ENCODE results near the gene SUSD6. TPM values are rescaled to one million over a fixed set of nuclear protein-coding genes. Genes with fewer than 3 reads are reported as not detected.

The SUSD6 gene
- total RNA-seq, 1 donor from 2014 or later, result 21.4 TPM

- DNase-seq (peak; percentile 58), ATAC-seq (no peak)
- intact Hi-C loops (cut with micrococcal nuclease), result loop anchor here (10.0 kb wide), 1 partner anchor 48 kb away; the partner anchor contains the start of gene SUSD6
Observed at GRCh38 chr14:69663300-69663643, 51.9 kb downstream of the SUSD6 start.

GRCh38 chr14:69664265-69664664 lies 52.9 kb downstream of the SUSD6 start:
- intact Hi-C loops (cut with micrococcal nuclease), result loop anchor here (10.0 kb wide), 1 partner anchor 49 kb away; the partner anchor contains the start of gene SUSD6
- DNase-seq (no peak), ATAC-seq (peak; percentile 10)

GRCh38 chr14:69664865-69665526 lies 53.6 kb downstream of the SUSD6 start:
- intact Hi-C loops (cut with micrococcal nuclease), result loop anchor here (10.0 kb wide), 1 partner anchor 50 kb away; the partner anchor contains the start of gene SUSD6
- ATAC-seq, result peak; percentile 89
- peak; percentile 56 for DNase-seq

- no peak for DNase-seq
- ATAC-seq, result peak; percentile 2
- intact Hi-C loops (cut with micrococcal nuclease), result loop anchor here (10.0 kb wide), 1 partner anchor 51 kb away; the partner anchor contains the start of gene SUSD6
Observed at GRCh38 chr14:69665631-69666030, 54.2 kb downstream of the SUSD6 start.

GRCh38 chr14:69666112-69666511 lies 54.7 kb downstream of the SUSD6 start:
- intact Hi-C loops (cut with micrococcal nuclease), result loop anchor here (10.0 kb wide), 1 partner anchor 51 kb away; the partner anchor contains the start of gene SUSD6
- ATAC-seq (no peak), DNase-seq (no peak)

GRCh38 chr14:69666690-69667211 lies 55.4 kb downstream of the SUSD6 start:
- no peak for ATAC-seq
- intact Hi-C loops (cut with micrococcal nuclease), result loop anchor here (10.0 kb wide), 1 partner anchor 52 kb away; the partner anchor contains the start of gene SUSD6
- no peak for DNase-seq

GRCh38 chr14:69667938-69668335 lies 56.5 kb downstream of the SUSD6 start:
- intact Hi-C loops (cut with micrococcal nuclease), result loop anchor here (10.0 kb wide), 1 partner anchor 53 kb away; the partner anchor contains the start of gene SUSD6
- DNase-seq (no peak), ATAC-seq (no peak)

GRCh38 chr14:69669375-69669774 lies 58.0 kb downstream of the SUSD6 start:
- ATAC-seq, result no peak
- intact Hi-C loops (cut with micrococcal nuclease), result loop anchor here (10.0 kb wide), 1 partner anchor 55 kb away; the partner anchor contains the start of gene SUSD6
- no peak for DNase-seq

GRCh38 chr14:69670093-69670492 lies 58.7 kb downstream of the SUSD6 start:
- intact Hi-C loops (cut with micrococcal nuclease), result no loop called here
- ATAC-seq (peak; percentile 49), DNase-seq (no peak)

GRCh38 chr14:69671365-69672030 lies 60.1 kb downstream of the SUSD6 start:
- intact Hi-C loops (cut with micrococcal nuclease), result no loop called here
- ATAC-seq, result no peak
- DNase-seq, result no peak

- intact Hi-C loops (cut with micrococcal nuclease), result no loop called here
- no peak for DNase-seq
- peak; percentile 7 for ATAC-seq
Observed at GRCh38 chr14:69672356-69672755, 61.0 kb downstream of the SUSD6 start.

GRCh38 chr14:69673104-69673503 lies 61.7 kb downstream of the SUSD6 start:
- no peak for DNase-seq
- ATAC-seq, result no peak
- intact Hi-C loops (cut with micrococcal nuclease), result no loop called here

- intact Hi-C loops (cut with micrococcal nuclease), result no loop called here
- peak; percentile 38 for ATAC-seq
- DNase-seq, result no peak
Observed at GRCh38 chr14:69673578-69674305, 62.3 kb downstream of the SUSD6 start.

- DNase-seq (no peak), ATAC-seq (peak; percentile 65)
- intact Hi-C loops (cut with micrococcal nuclease), result no loop called here
Observed at GRCh38 chr14:69674546-69675244, 63.3 kb downstream of the SUSD6 start.

GRCh38 chr14:69675245-69675583 lies 63.8 kb downstream of the SUSD6 start:
- peak; percentile 70 for ATAC-seq
- peak; percentile 64 for DNase-seq
- intact Hi-C loops (cut with micrococcal nuclease), result no loop called here

GRCh38 chr14:69675877-69676416 lies 64.6 kb downstream of the SUSD6 start:
- DNase-seq (no peak), ATAC-seq (no peak)
- intact Hi-C loops (cut with micrococcal nuclease), result no loop called here

- DNase-seq (no peak), ATAC-seq (no peak)
- intact Hi-C loops (cut with micrococcal nuclease), result no loop called here
Observed at GRCh38 chr14:69676723-69677122, 65.3 kb downstream of the SUSD6 start.

GRCh38 chr14:69680297-69680696 lies 68.9 kb downstream of the SUSD6 start:
- intact Hi-C loops (cut with micrococcal nuclease), result no loop called here
- ATAC-seq (no peak), DNase-seq (no peak)

GRCh38 chr14:69682136-69682535 lies 70.7 kb downstream of the SUSD6 start:
- no peak for ATAC-seq
- intact Hi-C loops (cut with micrococcal nuclease), result no loop called here
- no peak for DNase-seq
